ENCODE measurements around the gene YPEL2.

Gene YPEL2

DNA sequence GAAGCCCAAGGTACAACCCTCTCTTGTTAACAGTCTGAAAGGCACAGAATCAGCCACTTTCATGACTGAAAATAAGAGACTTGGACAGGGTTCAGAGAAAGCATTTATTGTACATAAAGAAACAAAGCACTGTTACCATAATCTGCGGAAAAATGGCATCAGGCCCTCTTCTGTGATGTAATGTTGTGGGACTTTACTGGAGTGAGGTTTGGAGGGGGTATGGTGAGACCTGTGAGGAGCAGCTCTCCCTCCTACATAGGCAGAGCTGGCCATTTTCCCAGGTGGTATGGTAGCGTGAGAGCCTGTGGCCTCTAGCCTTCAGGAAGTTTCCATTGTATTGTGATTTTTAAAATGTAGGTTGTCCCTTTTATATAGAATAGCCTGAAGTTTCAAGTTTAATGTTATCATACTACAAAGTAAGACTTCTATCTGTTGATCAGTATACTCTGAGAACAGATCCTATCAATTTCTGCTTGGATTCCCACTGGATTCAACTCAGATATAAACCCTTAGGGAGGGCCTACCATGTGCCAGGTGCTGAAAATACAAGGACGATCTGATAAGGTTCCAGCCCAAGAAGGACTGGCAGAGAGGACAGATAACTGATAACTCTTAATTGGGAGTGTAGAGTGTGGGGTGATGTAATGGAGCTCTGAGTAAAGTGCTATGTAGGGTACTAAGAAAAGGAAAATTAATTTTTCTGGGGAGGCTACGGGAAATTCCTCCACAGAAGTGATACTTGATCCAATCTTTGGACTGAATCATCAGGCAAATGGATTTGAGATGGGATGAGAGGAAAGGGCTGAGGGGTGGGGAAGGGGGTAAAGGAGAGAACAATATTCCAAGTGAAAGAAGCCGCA lies 4.1 kb upstream of the YPEL2 start:
- no peaks in the 10 kb centered on the region for H3K9me3 ChIP-seq (replicated peaks in 1 of 2; ENCODE audit: control insufficient read depth in 2 of 2, insufficient read depth in 1 of 2, low read depth in 1 of 2, low read length in 2 of 2)
- H3K9ac ChIP-seq (ENCODE audit: low read depth, low read length, poor library complexity) = no peak overlapping the region
- H2BK5ac ChIP-seq (ENCODE audit: low read length) = no peak overlapping the region
- H3K4me3 ChIP-seq (ENCODE audit: low read length in 2 of 2) = no peak overlapping the region
- H3K4me1 ChIP-seq (ENCODE audit: control insufficient read depth in 2 of 2, insufficient read depth in 1 of 2, low read depth in 1 of 2, low read length in 2 of 2) = peaks cover 15 to 22% of the 10 kb centered on the region in 2 donors
- H3K4ac ChIP-seq (ENCODE audit: low read length) = no peak overlapping the region
- H3K18ac ChIP-seq (ENCODE audit: low read length) = no peak overlapping the region
- H2AFZ ChIP-seq (ENCODE audit: low read length) = no peak overlapping the region
- H2BK15ac ChIP-seq (ENCODE audit: low read length) = no peak overlapping the region
- no peaks in the 10 kb centered on the region for H3K27me3 ChIP-seq (ENCODE audit: control insufficient read depth in 3 of 3, insufficient read depth in 3 of 3, low read depth in 1 of 3, low read length in 3 of 3)
- WGBS, 2 donors (ENCODE audit: extremely low coverage in 2 of 2, insufficient read length in 2 of 2, insufficient replicate concordance in 1 of 2) = no CpG with 5 or more reads among the region's 5 CpGs
- H4K91ac ChIP-seq (ENCODE audit: low read depth, low read length, poor library complexity) = no peak overlapping the region
- H4K8ac ChIP-seq (ENCODE audit: low read depth, low read length) = no peak overlapping the region
- no peak overlapping the region for H3K14ac ChIP-seq (ENCODE audit: low read length)
- H3K36me3 ChIP-seq (replicated peaks in 1 of 2; ENCODE audit: control insufficient read depth in 2 of 2, insufficient read depth in 2 of 2, low read length in 2 of 2) = no peaks in the 10 kb centered on the region
- no peak overlapping the region for H3K23ac ChIP-seq (ENCODE audit: low read depth, low read length, poor library complexity)
- H2BK120ac ChIP-seq (ENCODE audit: low read depth, low read length) = no peak overlapping the region
- no peak overlapping the region for H2AK5ac ChIP-seq (ENCODE audit: low read depth, low read length)
- H3K4me2 ChIP-seq (ENCODE audit: insufficient read depth, low read length, poor library complexity, severe bottlenecking) = no peak overlapping the region
- no peak overlapping the region for H2BK12ac ChIP-seq (ENCODE audit: low read length)
- H3K79me1 ChIP-seq (ENCODE audit: low read depth, low read length) = no peaks in the 10 kb centered on the region
- H3K27ac ChIP-seq (replicated peaks; ENCODE audit: low read length) = no peak overlapping the region
- DNase-seq (ENCODE audit: low spot score) = no peak

GRCh38 chr17:59327981-59328290 lies 3.5 kb upstream of the YPEL2 start:
- DNase-seq (ENCODE audit: low spot score) = no peak
- H2BK12ac ChIP-seq (ENCODE audit: low read length) = no peak overlapping the region
- no peak overlapping the region for H3K27ac ChIP-seq (replicated peaks; ENCODE audit: low read length)
- no peak overlapping the region for H3K18ac ChIP-seq (ENCODE audit: low read length)
- H3K36me3 ChIP-seq (replicated peaks in 1 of 2; ENCODE audit: control insufficient read depth in 2 of 2, insufficient read depth in 2 of 2, low read length in 2 of 2) = no peaks in the 10 kb centered on the region
- H3K9me3 ChIP-seq (replicated peaks in 1 of 2; ENCODE audit: control insufficient read depth in 2 of 2, insufficient read depth in 1 of 2, low read depth in 1 of 2, low read length in 2 of 2) = no peaks in the 10 kb centered on the region
- no peak overlapping the region for H3K9ac ChIP-seq (ENCODE audit: low read depth, low read length, poor library complexity)
- H3K27me3 ChIP-seq (ENCODE audit: control insufficient read depth in 3 of 3, insufficient read depth in 3 of 3, low read depth in 1 of 3, low read length in 3 of 3) = no peaks in the 10 kb centered on the region
- no peak overlapping the region for H2BK5ac ChIP-seq (ENCODE audit: low read length)
- no peak overlapping the region for H2BK15ac ChIP-seq (ENCODE audit: low read length)
- no peak overlapping the region for H3K23ac ChIP-seq (ENCODE audit: low read depth, low read length, poor library complexity)
- no peaks in the 10 kb centered on the region for H3K79me1 ChIP-seq (ENCODE audit: low read depth, low read length)
- no peak overlapping the region for H4K91ac ChIP-seq (ENCODE audit: low read depth, low read length, poor library complexity)
- no peak overlapping the region for H4K8ac ChIP-seq (ENCODE audit: low read depth, low read length)
- H3K4me1 ChIP-seq (ENCODE audit: control insufficient read depth in 2 of 2, insufficient read depth in 1 of 2, low read depth in 1 of 2, low read length in 2 of 2) = peaks cover 18 to 26% of the 10 kb centered on the region in 2 donors
- H3K4ac ChIP-seq (ENCODE audit: low read length) = no peak overlapping the region
- H3K4me2 ChIP-seq (ENCODE audit: insufficient read depth, low read length, poor library complexity, severe bottlenecking) = no peak overlapping the region
- H3K4me3 ChIP-seq (ENCODE audit: low read length in 2 of 2) = no peak overlapping the region
- no peak overlapping the region for H2AFZ ChIP-seq (ENCODE audit: low read length)
- no peak overlapping the region for H2AK5ac ChIP-seq (ENCODE audit: low read depth, low read length)
- no peak overlapping the region for H2BK120ac ChIP-seq (ENCODE audit: low read depth, low read length)
- no peak overlapping the region for H3K14ac ChIP-seq (ENCODE audit: low read length)

DNA sequence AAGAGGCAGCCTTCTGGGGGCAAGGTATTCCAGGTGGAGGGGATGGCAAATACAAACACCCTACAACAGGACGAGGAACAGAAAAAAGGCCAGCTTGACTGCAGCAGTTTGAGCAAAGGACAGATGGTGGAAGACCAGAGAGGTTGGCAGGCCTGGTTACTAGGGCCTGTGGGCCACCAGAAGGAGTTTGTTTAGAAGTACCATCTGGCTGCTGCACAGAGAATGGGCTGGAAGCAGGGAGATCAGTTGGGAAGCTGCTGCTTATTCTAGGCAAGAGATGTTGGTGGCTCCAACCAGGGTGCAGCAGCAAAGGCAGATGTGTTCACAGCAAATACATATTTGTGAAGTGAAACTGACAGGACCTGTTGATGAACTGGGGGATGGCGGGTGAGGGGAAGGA lies 2.9 kb upstream of the YPEL2 start:
- Histone ChIP-seq H3K4ac (ENCODE audit: low read length) (no peak overlapping the region), H2AFZ (ENCODE audit: low read length) (peak overlapping the region; percentile 82), H3K27ac (replicated peaks; ENCODE audit: low read length) (no peak overlapping the region), H3K36me3 (replicated peaks in 1 of 2; ENCODE audit: control insufficient read depth in 2 of 2, insufficient read depth in 2 of 2, low read length in 2 of 2) (no peaks in the 10 kb centered on the region), H2BK120ac (ENCODE audit: low read depth, low read length) (no peak overlapping the region), H3K14ac (ENCODE audit: low read length) (no peak overlapping the region), H2BK12ac (ENCODE audit: low read length) (no peak overlapping the region), H3K9ac (ENCODE audit: low read depth, low read length, poor library complexity) (no peak overlapping the region), H3K4me3 (ENCODE audit: low read length in 2 of 2) (no peak overlapping the region), H2BK15ac (ENCODE audit: low read length) (no peak overlapping the region), H4K8ac (ENCODE audit: low read depth, low read length) (no peak overlapping the region), H3K4me2 (ENCODE audit: insufficient read depth, low read length, poor library complexity, severe bottlenecking) (no peak overlapping the region), H3K79me1 (ENCODE audit: low read depth, low read length) (no peaks in the 10 kb centered on the region), H3K4me1 (ENCODE audit: control insufficient read depth in 2 of 2, insufficient read depth in 1 of 2, low read depth in 1 of 2, low read length in 2 of 2) (peaks cover 20 to 32% of the 10 kb centered on the region in 2 donors), H3K23ac (ENCODE audit: low read depth, low read length, poor library complexity) (no peak overlapping the region), H2AK5ac (ENCODE audit: low read depth, low read length) (no peak overlapping the region), H4K91ac (ENCODE audit: low read depth, low read length, poor library complexity) (no peak overlapping the region), H3K18ac (ENCODE audit: low read length) (no peak overlapping the region), H2BK5ac (ENCODE audit: low read length) (no peak overlapping the region), H3K27me3 (ENCODE audit: control insufficient read depth in 3 of 3, insufficient read depth in 3 of 3, low read depth in 1 of 3, low read length in 3 of 3) (no peaks in the 10 kb centered on the region), H3K9me3 (replicated peaks in 1 of 2; ENCODE audit: control insufficient read depth in 2 of 2, insufficient read depth in 1 of 2, low read depth in 1 of 2, low read length in 2 of 2) (no peaks in the 10 kb centered on the region)
- WGBS, 2 donors (ENCODE audit: extremely low coverage in 2 of 2, insufficient read length in 2 of 2, insufficient replicate concordance in 1 of 2) = 100% methylated on average over 1 of the region's 2 CpGs; no CpG with 5 or more reads in 1 of the 2 donors
- no peak for DNase-seq (ENCODE audit: low spot score)

DNA sequence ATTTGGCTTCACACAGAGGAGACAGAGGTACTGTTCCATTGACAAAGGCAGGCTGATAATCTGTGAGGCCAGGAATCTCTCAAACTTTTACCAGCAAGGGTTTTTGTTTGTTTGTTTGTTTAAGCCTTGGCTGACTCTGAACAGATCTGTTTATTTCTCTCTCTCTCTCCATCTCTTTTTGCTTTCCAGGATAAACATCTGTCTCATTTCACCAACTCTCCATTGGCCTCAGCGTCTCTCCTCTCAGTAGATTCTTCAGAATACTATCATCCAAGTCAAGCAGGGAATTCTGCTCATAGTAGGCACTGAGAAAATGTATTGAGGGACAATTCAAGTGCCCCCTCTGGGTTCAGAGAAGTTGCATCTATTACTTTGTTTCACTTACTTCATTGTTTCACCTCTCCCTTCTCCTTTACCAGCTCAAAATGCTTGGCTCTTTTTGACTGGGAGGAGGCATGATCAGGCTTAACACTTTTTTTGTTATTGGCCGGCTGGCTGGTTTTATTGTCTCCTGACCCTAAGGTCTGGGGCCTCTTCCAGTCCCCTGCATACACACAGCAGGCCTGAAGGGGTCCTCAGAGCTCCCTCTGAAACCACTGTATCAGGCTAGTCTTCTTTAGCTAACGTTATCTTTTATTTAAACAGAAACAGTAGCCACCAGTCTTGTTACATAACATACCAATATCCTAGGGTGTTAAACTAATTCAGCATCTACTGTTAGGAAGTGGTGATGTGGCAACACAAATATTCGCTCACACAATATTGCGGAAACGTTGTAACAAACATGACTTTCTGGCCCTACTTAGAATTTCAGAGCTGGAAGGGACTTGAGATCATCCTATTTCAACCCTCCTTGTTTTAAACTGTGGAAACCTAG lies 2.0 kb upstream of the YPEL2 start:
- no peaks in the 10 kb centered on the region for H3K36me3 ChIP-seq (replicated peaks in 1 of 2; ENCODE audit: control insufficient read depth in 2 of 2, insufficient read depth in 2 of 2, low read length in 2 of 2)
- H3K9ac ChIP-seq (ENCODE audit: low read depth, low read length, poor library complexity) = no peak overlapping the region
- no peak overlapping the region for H3K23ac ChIP-seq (ENCODE audit: low read depth, low read length, poor library complexity)
- no peak overlapping the region for H3K4ac ChIP-seq (ENCODE audit: low read length)
- H2AFZ ChIP-seq (ENCODE audit: low read length) = peak overlapping the region; percentile 82
- H4K8ac ChIP-seq (ENCODE audit: low read depth, low read length) = no peak overlapping the region
- no peak overlapping the region for H3K18ac ChIP-seq (ENCODE audit: low read length)
- WGBS, 2 donors (ENCODE audit: extremely low coverage in 2 of 2, insufficient read length in 2 of 2, insufficient replicate concordance in 1 of 2) = no CpG with 5 or more reads among the region's 6 CpGs
- H3K27ac ChIP-seq (replicated peaks; ENCODE audit: low read length) = peak overlapping the region; percentile 69
- H3K14ac ChIP-seq (ENCODE audit: low read length) = no peak overlapping the region
- H2BK12ac ChIP-seq (ENCODE audit: low read length) = no peak overlapping the region
- H3K9me3 ChIP-seq (replicated peaks in 1 of 2; ENCODE audit: control insufficient read depth in 2 of 2, insufficient read depth in 1 of 2, low read depth in 1 of 2, low read length in 2 of 2) = no peaks in the 10 kb centered on the region
- no peak overlapping the region for H2AK5ac ChIP-seq (ENCODE audit: low read depth, low read length)
- no peak overlapping the region for H4K91ac ChIP-seq (ENCODE audit: low read depth, low read length, poor library complexity)
- H3K4me3 ChIP-seq (ENCODE audit: low read length in 2 of 2) = peak overlapping the region in 1 of 2 donors; percentile 16
- peaks cover 24 to 37% of the 10 kb centered on the region in 2 donors for H3K4me1 ChIP-seq (ENCODE audit: control insufficient read depth in 2 of 2, insufficient read depth in 1 of 2, low read depth in 1 of 2, low read length in 2 of 2)
- no peak overlapping the region for H2BK120ac ChIP-seq (ENCODE audit: low read depth, low read length)
- peak; percentile 69 for DNase-seq (ENCODE audit: low spot score)
- H3K4me2 ChIP-seq (ENCODE audit: insufficient read depth, low read length, poor library complexity, severe bottlenecking) = no peak overlapping the region
- no peak overlapping the region for H2BK15ac ChIP-seq (ENCODE audit: low read length)
- H2BK5ac ChIP-seq (ENCODE audit: low read length) = no peak overlapping the region
- H3K79me1 ChIP-seq (ENCODE audit: low read depth, low read length) = no peaks in the 10 kb centered on the region
- no peaks in the 10 kb centered on the region for H3K27me3 ChIP-seq (ENCODE audit: control insufficient read depth in 3 of 3, insufficient read depth in 3 of 3, low read depth in 1 of 3, low read length in 3 of 3)
